ENCODE data around the gene HSPB2.
"Not testable (repeated sequence)": the region's sequence is repeated elsewhere in the genome, so short reads cannot be mapped to it uniquely, and the experiment has no call there.

HSPB2 gene

GRCh38 chr11:111916768-111917167 is 4.2 kb downstream of the HSPB2 start:
- DNase-seq: no peak

- DNase-seq: no peak
Measured at GRCh38 chr11:111917312-111917711, 4.8 kb downstream of the HSPB2 start.

- DNase-seq: no peak
Measured at GRCh38 chr11:111917788-111918187, 5.3 kb downstream of the HSPB2 start.

- DNase-seq: no peak
Measured at GRCh38 chr11:111918390-111919256, 6.1 kb downstream of the HSPB2 start, which contains the start of gene C11orf52. TSS of gene C11orf52 (plus strand) at chr11:111918913. CDS start at chr11:111918973, 60 bp downstream.

GRCh38 chr11:111920908-111921307 is 8.4 kb downstream of the HSPB2 start:
- no peak for DNase-seq

- no peak for DNase-seq
Measured at GRCh38 chr11:111921541-111922230, 9.2 kb downstream of the HSPB2 start.

GRCh38 chr11:111922803-111923202 is 10.3 kb downstream of the HSPB2 start:
- peak; percentile 78 for DNase-seq

GRCh38 chr11:111923351-111923788 is 10.8 kb downstream of the HSPB2 start:
- no peak for DNase-seq

GRCh38 chr11:111923951-111924350 is 11.4 kb downstream of the HSPB2 start:
- DNase-seq: no peak

GRCh38 chr11:111925953-111926352 is 13.4 kb downstream of the HSPB2 start:
- no peak for DNase-seq

- DNase-seq: peak; percentile 95
Measured at GRCh38 chr11:111926505-111927391, 14.2 kb downstream of the HSPB2 start.

GRCh38 chr11:111930472-111930871 is 17.9 kb downstream of the HSPB2 start:
- no peak for DNase-seq

- no peak for DNase-seq
Measured at GRCh38 chr11:111932611-111932950, 20.0 kb downstream of the HSPB2 start.

- not testable (repeated sequence) for DNase-seq
Measured at GRCh38 chr11:111933176-111933575, 20.6 kb downstream of the HSPB2 start.

- peak; percentile 35 for DNase-seq
Measured at GRCh38 chr11:111933872-111934271, 21.3 kb downstream of the HSPB2 start.

GRCh38 chr11:111934306-111934705 is 21.8 kb downstream of the HSPB2 start:
- no peak for DNase-seq

- DNase-seq: no peak
Measured at GRCh38 chr11:111935317-111936039, 22.9 kb downstream of the HSPB2 start.

- DNase-seq: no peak
Measured at GRCh38 chr11:111936040-111936540, 23.6 kb downstream of the HSPB2 start.

GRCh38 chr11:111937461-111937769 is 24.9 kb downstream of the HSPB2 start:
- no peak for DNase-seq

- no peak for DNase-seq
Measured at GRCh38 chr11:111937844-111938243, 25.3 kb downstream of the HSPB2 start.

- DNase-seq: peak; percentile 66
Measured at GRCh38 chr11:111938687-111939160, 26.2 kb downstream of the HSPB2 start.
